ENCODE measurements around the gene C1QTNF9.
"Not testable (repeated sequence)": the region's sequence is repeated elsewhere in the genome, so short reads cannot be mapped to it uniquely, and the experiment has no call there.

The C1QTNF9 gene, protein sequence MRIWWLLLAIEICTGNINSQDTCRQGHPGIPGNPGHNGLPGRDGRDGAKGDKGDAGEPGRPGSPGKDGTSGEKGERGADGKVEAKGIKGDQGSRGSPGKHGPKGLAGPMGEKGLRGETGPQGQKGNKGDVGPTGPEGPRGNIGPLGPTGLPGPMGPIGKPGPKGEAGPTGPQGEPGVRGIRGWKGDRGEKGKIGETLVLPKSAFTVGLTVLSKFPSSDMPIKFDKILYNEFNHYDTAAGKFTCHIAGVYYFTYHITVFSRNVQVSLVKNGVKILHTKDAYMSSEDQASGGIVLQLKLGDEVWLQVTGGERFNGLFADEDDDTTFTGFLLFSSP

DNA sequence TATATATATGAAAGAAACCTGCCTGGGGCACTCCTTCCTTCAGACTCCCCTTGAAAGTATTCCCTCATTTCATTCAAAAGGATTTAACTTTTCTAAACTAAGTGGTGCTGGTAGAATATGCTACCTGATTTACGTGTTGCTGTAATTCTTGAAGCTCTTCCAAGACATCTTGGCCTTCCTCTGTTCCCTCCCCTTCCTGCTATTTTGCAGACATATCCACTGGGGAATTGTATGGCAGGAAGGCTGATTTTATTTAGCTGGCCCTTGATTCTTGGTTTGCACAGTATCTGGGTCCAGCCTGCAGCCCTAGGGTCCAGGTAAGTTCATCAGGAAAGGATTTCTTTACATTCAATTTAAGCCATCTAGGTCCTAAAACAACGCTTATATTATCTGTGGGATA, at the start of gene C1QTNF9:
Gene C1QTNF9, plus strand, starts transcription at position 281 of the 400 bp plus-strand sequence. CDS start 6,424 bp downstream, outside the sequence.
- not testable (repeated sequence) for DNase-seq

- peak; percentile 55 for DNase-seq
These were observed 47.8 kb upstream of the C1QTNF9 start for GRCh38 chr13:24261566-24261965.

DNA sequence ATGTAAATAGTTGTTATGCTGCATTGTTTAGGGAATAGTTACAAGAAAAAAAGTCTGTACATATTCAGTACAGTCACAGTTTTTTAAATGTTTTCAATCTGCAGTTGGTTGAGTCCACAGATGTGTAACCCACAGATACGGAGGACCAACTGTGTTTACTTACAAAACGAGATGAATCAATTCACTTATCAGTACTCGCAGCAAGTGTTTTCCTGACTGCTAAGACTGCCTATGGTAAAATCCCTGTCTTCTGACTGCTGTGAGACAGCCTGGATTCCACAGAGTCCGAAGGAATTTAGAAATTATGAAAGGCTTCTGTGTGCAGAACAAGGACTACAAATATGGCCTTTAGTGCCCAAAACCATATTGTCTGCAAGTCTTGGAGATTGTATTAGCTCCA, 45.7 kb upstream of the C1QTNF9 start:
- DNase-seq, result no peak

DNA sequence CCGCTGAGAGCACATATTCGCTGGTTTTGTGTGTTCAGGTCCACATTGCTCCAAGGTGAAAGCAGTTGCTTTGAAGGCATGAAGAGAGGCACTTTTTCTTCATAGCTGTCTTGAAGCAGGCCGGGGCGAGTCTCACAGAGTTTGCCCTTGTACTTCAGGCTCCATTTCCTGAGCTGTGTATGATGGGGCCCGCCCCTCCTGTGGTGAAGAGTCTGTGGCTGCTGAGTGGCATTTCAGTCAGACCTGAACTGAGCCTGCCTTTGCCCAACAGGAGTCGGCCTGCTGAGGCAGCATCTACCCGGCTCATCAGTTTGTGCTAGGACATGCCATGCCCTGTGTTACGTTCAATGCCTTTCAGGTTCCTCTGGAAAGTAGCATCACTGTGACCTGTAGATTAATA, 44.4 kb upstream of the C1QTNF9 start:
- DNase-seq, result no peak

- no peak for DNase-seq
These were observed 43.9 kb upstream of the C1QTNF9 start for GRCh38 chr13:24265453-24265852.

GRCh38 chr13:24267274-24267673, 42.1 kb upstream of the C1QTNF9 start:
- no peak for DNase-seq

- DNase-seq, result no peak
These were observed 41.6 kb upstream of the C1QTNF9 start for GRCh38 chr13:24267801-24268200.

DNA sequence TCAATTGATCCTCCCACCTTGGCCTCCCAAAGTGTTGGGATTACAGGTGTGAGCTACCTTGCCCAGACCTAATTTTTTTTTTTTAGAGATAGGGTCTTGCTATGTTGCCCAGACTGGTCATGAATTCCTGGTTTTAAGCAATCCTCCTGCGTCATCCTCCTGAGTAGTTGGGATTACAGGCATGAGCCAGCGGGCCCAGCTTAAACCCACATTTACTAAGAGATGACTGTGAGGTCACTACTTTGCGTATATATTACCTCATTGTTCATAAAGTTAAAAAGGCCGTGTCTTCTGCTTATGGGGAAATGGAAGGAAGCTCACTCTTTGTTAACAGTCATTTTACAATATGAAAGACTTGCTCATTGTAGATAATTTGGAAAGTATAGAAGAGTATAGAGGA, 39.6 kb upstream of the C1QTNF9 start:
- DNase-seq, result no peak

- DNase-seq, result peak; percentile 69
These were observed 38.7 kb upstream of the C1QTNF9 start for GRCh38 chr13:24270639-24271141.

- DNase-seq, result no peak
These were observed 38.2 kb upstream of the C1QTNF9 start for GRCh38 chr13:24271231-24271600.

DNA sequence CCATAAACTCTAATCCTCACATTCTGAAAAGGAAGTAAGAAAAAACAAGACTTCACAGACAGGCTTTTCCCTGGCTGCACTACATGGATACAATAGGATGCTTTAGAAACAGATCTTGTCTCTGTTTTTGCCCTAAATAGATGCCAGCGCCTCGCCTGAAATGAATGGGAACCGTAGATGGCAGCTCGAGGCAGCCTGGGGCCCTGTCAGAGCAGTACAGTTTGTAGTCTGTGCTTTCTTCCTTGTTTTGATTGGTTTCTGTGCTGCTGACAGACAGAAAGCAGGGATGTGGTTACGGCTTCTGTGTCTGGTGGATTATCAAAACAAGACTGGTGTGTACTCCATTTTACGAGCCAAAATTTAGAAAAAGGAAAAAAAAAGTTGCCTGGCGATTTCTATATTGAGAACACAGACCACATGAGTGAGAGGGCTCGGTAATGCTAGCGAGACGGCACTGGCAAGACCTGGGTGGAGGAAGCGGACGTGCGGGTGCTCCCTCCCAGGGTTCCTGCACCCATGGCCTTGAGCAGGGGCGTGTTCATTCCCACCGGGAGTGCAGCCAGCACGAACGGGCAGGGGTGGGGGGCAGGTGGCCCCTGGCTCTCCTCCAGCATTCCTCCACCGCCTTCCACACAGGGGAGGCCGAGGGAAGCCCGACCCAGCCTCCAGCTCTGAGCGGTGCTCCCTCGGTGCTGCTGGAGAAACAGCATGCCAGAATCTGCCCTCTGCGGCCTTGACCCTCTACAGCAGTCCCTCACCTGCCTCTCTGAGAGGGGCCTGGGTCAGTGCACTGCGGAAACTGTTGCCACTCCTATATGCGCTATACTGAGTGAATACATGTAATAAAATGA, 37.6 kb upstream of the C1QTNF9 start:
- DNase-seq, result peak; percentile 59

DNA sequence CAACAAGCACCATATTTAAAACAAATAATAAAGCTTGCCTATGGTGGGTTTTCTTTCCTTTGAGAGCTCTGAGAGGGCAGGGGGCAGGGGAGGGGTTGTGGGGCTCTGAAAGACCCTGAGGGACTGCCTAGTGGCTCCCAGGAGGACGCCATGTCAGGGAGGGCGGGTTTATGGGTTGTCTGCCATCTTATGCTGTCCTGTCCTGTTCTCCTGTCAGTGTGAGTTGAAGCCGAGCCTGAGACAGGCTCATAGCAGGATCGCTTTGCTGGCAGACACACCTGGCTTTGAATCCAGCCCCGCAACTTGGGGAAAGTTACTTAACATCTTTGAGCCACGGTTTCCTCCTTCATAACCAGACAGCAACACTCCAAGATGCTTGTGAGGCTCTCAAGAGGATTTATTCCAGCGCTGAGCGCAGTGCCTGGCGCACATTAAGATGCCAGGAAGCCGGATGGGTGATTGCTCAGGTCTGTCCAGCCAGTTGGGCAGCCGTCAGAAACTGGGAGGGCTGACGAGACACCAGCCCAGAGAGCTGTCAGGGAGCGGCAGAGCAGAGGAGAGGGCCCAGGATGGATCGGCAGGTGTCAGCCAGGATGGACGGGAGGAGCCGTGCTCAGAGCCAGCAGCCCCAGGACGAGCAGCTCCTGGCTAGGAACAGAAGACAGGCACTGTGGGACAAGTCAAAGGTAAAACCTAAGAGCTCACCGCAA, 36.8 kb upstream of the C1QTNF9 start:
- DNase-seq, result no peak

- no peak for DNase-seq
These were observed 35.5 kb upstream of the C1QTNF9 start for GRCh38 chr13:24273926-24274325.

- no peak for DNase-seq
These were observed 34.8 kb upstream of the C1QTNF9 start for GRCh38 chr13:24274452-24275021.

DNA sequence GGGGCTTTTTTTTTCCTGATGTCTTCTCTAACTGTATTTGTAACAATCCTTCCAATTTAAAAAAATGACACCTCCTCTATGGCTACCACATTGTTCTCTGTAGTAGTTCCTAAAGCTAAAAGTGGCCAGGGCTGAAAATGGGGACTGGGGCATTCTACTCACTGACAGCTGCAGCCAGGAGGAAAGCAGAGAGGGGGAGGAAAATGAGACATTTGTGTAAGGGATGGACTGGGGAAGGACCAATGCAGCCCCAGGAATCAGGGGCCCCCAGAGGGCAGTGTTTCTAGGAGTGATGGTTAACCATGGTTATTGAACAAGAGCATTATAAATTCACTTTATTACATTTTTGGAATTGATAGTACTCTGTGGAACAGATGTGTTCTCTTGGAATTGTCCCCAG, 34.3 kb upstream of the C1QTNF9 start:
- no peak for DNase-seq

DNA sequence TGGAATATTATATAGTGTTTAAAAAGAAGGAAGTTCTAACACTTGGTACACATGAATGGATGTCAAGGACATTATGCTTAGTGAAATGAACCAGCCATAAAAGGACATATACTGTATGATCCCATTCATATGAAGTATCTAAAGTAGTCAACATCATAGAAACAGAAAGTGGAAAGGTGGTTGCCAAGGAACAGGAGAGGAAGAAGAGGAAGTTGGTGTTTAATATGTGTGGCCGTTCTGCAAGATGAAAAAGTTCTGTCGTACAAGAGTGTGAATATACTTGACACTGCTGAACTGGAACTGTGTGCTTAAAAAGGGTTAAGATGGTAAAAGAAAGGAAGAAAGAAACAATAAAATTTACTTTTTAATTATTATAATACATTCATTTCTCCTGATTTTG, 33.1 kb upstream of the C1QTNF9 start:
- no peak for DNase-seq

DNA sequence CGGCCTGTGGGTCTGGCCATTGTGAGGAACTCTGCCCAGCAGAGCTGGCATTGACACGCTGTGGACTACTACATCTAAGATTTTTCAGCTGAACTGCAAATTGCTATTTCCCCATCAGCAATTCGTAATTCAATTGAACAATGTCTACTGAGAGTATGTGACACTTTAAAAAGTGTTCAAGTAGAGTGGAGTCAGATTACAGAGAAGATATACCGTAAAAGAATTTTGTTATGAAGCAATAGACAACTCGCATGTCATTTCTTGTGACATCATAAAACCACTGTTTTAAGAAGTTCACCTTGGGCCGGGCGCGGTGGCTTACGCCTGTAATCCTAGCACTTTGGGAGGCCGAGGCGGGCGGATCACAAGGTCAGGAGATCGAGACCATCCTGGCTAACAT, 32.5 kb upstream of the C1QTNF9 start:
- DNase-seq, result no peak

GRCh38 chr13:24277761-24278160, 31.6 kb upstream of the C1QTNF9 start:
- DNase-seq, result no peak

- DNase-seq, result no peak
These were observed 29.9 kb upstream of the C1QTNF9 start for GRCh38 chr13:24279327-24280110.

DNA sequence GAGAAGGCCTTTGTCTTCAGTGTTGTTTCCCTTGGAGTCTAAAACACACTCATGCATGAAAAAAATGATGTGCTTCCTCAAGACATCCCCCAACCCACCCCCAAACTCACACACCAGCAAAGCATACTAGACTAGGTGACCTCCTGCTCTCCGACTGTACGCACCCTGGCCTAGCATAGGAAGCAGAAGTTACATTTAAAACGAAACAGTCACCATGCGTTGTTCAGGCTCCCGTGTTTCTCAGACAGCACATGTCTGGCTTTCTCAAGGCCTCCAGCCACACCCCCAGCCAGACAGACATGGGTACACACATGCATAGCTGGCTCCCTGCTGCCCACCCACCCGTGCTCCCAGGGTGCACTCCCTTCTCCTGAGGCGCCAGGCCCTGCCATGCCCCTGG, 28.7 kb upstream of the C1QTNF9 start:
- no peak for DNase-seq

GRCh38 chr13:24281188-24282008, 28.0 kb upstream of the C1QTNF9 start:
- DNase-seq, result no peak
